HG03159 (cell line): ENCODE data around the gene GRK4.
A peak's percentile ranks its signal among the peaks of the same experiment; 100 is the strongest.
"Not testable (repeated sequence)": the region's sequence is repeated elsewhere in the genome, so short reads cannot be mapped to it uniquely, and the experiment has no call there.

ENCODE experiments used
- ATAC-seq: cut with Tn5 transposase; IDR thresholded peaks from one replicate; pipeline ENCODE4 v1.9.1; 2021; ENCODE audit warnings: mild to moderate bottlenecking, moderate library complexity; ENCODE audit not compliant: unreplicated experiment

The GRK4 gene

DNA sequence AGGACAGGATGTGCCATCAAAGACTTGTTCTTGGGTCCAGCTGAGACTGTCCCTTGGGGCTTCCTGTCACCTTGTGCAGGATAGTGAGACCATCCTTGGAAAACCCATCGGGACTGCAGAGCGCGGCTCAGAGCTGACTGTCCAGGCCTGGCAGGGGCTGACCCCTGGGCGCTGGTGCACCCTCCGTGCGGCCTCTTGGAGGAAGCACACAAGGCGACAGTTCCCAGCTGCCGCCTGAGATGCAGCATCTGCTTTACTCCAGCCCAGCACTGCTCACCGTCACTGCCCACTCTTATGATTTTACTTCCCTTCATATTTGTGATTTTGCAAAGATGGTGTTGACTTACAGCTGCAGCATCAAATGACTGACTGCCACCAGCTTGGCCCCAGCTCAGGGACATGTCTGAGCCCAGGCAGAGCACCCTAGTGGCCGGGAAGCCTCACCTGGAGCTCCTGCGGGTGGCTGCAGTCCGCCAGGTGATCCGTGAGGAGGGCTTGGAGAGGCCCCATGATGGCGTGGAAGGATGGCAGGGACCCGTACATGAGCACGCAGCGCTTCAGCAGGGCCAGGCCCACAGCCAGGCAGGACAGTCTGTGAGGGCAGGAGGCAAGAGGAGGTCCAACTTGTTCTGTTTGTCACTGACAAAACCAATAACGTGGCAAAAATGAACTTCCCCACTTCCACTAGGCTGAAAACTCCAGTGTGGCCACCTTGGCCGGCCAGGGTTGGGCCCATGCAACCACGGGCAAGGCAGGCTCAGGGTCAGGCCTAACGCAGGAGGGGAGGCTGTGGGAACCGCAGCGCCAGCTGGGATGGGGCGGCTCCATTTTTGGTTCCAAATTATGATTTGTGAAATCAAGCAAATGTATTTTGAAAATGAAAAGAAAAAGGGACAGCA lies 22.0 kb upstream of the GRK4 start:
- no peak for ATAC-seq

- no peak for ATAC-seq
These were observed 21.3 kb upstream of the GRK4 start for GRCh38 chr4:2942037-2942531.

DNA sequence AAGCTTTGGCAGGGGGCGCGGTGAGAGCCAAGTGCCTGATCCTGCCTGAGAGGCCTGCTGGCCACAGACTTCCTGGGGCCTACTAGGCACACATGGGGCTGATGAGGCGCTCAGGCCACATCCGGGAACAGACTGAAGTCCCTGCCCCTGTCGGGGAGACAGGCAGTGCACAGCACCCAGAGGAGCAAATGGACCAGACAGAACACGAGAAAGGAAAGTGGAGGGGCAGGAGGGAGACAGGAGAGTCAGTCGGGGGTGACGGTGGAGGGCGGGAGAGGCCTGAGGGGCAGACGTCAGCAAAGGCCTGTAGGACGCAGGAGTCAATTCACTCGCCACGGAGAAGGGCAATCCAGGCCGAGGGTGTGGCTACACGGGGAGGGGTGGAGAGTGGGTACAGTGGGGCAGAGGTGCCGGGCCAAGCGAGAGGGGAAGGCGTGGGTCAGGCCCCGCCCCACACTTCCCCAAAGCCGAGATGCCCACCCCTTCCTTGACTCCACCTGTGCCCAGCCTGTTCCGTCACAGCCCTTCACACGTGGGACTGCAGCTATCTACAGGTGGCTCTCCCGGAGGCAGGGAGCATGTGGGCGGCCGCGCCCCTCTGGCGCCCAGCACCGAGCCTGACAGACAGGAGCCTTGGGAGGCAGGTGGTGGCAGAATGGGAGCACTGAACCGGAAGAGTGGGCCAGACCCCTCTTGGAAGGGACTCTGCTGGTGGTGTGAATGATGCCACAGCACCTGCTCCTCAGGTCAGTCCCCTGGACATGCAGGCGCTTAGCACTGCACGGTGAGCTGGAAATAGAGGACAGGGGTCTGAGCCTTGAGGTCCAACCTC lies 20.6 kb upstream of the GRK4 start:
- no peak for ATAC-seq

DNA sequence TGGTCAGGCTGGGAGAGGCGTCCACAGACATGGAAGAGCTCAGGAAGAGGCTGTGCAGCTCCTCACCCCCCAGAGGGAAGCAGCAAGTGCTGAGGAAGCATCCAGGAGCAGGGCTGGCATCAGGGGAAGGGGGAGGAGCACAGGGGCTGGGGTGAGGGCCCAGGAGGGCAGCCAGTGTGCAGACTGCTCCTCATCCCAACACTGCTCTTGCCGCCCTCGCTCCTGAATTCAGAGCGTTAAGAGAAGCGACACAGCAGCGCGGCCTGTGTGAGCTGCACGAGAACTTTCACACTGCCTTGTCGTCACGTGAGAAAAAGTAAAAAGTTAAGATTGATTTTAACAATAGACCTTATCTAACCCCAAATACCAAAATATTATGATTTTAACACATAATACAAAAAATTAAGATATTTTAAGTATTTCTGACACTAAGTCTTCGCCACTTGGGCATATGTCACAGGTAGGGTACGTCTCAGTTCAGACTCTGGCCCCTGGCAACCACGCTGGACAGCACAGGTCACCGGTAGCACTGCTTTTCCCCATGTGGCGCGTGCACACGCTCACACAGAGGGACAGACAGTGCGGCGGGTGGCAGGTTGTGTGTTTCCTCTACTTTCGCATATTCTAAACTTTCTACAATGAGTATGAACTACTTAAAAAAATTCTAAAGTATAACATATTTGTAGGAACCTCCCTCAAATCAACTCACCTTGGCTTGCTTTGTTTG lies 19.8 kb upstream of the GRK4 start:
- ATAC-seq: no peak

- ATAC-seq: no peak
These were observed 19.3 kb upstream of the GRK4 start for GRCh38 chr4:2944091-2944482.

GRCh38 chr4:2944586-2945526 lies 18.5 kb upstream of the GRK4 start:
- ATAC-seq: no peak

GRCh38 chr4:2945619-2946604 lies 17.5 kb upstream of the GRK4 start:
- ATAC-seq: not testable (repeated sequence)

GRCh38 chr4:2946812-2947600 lies 16.4 kb upstream of the GRK4 start:
- ATAC-seq: no peak

DNA sequence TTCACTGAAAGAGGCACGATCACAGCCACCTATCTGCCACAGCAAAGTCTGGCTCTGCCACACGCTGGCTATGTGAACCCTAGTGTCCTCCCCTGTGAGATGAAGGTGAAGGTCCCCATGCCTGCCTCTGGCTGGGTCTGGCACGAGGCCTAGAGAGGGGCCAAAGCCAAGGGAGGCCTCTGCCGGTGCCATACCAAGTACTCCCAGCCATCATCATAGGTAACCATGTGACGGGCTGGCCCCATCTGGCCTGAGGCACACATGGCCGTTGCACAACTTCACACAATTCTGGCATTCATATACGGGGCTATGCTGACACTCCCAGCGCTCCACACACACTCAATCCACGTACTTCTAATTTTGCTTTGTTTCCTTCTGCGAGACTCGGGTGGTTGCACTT lies 15.4 kb upstream of the GRK4 start:
- ATAC-seq: no peak

DNA sequence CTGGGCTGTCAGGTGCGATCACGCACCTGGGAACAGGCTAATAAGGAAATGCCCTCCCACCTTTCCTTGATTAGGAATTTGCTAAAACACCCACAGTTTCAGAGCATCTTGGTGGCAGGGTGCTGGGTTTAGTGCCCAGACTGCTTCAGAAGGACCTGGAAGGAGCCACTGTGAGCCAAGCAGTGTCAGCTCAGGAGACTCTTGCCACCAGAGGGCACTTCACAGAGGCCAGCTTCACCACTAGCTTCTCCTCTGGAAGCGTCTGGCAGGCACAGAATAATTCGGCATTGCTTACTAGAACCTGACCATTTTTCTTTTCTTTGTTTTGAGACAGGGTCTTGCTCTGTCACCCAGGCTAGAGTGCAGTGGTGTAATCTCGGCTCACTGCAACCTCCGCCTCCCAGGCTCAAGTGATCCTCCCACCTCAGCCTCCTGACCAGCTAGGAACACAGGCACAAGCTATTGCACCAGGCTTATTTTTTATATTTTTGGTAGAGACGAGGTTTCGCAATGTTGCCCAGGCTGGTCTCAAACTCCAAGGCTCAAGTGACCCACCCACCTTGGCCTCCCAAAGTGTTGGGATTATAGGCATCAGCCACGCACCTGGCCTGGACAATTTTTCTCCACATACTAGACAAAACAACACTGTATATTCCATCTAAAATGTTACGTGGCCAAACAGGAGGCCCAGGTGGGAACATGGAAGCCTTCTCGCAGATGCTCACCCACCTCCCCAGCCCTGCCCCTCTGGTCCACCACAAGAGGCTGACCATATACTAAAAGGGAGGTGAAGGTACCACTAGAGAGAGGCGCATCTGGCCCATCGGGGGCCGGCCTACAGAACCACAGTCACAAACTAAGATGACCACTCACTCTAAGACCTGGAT lies 14.2 kb upstream of the GRK4 start:
- no peak for ATAC-seq

- no peak for ATAC-seq
These were observed 13.6 kb upstream of the GRK4 start for GRCh38 chr4:2949782-2950125.

GRCh38 chr4:2950221-2950989 lies 13.0 kb upstream of the GRK4 start:
- ATAC-seq: no peak

DNA sequence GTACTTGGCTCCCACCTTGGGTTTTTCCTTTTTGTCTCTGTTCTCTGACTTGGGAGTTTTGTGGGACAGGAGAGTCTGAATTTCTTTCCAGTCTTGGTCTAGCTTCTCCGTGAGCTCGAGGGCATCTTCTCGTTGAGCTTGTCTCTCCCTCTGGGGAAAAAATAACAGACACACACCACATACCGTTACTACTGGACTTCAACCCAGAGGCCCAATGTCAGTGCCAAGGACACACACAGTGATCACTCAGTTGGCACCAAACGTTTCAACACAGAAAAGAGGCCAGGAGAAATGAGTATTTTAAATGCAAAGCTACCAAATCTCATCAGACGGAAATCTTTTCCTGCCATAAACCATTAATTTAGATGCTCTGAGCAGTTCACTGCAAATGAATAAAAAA lies 9.9 kb upstream of the GRK4 start:
- no peak for ATAC-seq

DNA sequence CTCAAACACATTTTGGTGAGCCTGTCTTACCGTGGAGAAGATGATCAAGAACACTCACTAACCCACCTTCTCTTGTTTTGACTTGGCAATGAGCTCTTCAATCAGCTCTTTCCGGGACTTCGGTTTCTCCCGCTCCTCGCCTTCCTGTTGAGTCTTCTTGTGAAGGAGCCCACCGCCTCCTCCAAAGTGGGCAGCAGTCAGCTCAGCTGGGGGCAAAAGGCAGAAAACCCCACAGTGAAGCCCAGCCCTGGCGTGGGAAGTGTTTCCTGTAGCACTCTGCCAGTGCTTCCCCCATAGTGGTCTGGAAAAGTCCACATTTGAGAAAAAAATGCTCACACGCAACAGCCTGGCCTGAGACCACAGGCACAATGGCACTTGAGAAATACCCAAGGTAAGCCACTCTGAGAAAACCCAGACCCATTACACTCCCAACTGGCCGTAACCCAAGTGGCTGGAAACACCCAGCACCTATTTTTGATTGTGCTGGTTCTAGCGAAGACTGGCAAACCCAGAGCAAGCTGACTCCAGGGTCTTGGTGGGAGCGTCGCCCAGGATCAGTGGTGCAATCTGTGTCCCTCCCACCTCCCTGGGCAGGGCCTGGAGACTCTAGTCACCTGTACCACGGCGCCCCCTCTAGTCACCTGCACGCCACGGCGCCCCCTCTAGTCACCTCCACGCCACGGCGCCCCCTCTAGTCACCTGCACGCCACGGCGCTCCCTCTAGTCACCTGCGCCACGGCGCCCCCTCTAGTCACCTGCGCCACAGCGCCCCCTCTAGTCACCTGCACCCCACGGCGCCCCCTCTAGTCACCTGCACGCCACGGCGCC lies 8.8 kb upstream of the GRK4 start:
- peak; percentile 50 for ATAC-seq

GRCh38 chr4:2955186-2956044 lies 8.0 kb upstream of the GRK4 start:
- ATAC-seq: not testable (repeated sequence)
